Upper lobe of right lung (tissue), 1 donor: ENCODE measurements around the gene ITGAE. TPM values are rescaled to one million over a fixed set of nuclear protein-coding genes. Genes with fewer than 3 reads are reported as not detected.
A peak's percentile ranks its signal among the peaks of the same experiment; 100 is the strongest.
"Not testable (repeated sequence)": the region's sequence is repeated elsewhere in the genome, so short reads cannot be mapped to it uniquely, and the experiment has no call there.

Source experiments
- ATAC-seq: fragments of 200-7000 bp; cut with Tn5 transposase; one replicate; pipeline ENCODE4 v1.9.1; 2020; ENCODE audit warnings: mild to moderate bottlenecking, moderate library complexity
- DNase-seq: peaks from one replicate; pipeline ENCODE4 v3.0.0-alpha.2; 2020
- H3K27ac ChIP-seq: fragments of 200-600 bp; one replicate; pipeline ENCODE4 v1.8.0; 2022
- H3K27me3 ChIP-seq: fragments of 200-600 bp; one replicate; pipeline ENCODE4 v1.8.0; 2022; ENCODE audit warnings: mild to moderate bottlenecking
- H3K36me3 ChIP-seq: fragments of 200-600 bp; one replicate; pipeline ENCODE4 v1.8.0; 2022
- H3K4me1 ChIP-seq: fragments of 200-600 bp; one replicate; pipeline ENCODE4 v1.8.0; 2022
- H3K4me3 ChIP-seq: fragments of 200-600 bp; one replicate; pipeline ENCODE4 v1.8.0; 2022; ENCODE audit warnings: mild to moderate bottlenecking
- H3K9me3 ChIP-seq: fragments of 200-600 bp; one replicate; pipeline ENCODE4 v1.8.0; 2022
- CTCF ChIP-seq: fragments of 200-600 bp; IDR thresholded peaks from one replicate; pipeline ENCODE4 v1.8.0; 2022; ENCODE audit warnings: antibody characterized with exemption
- intact Hi-C: fragments of 100-400 bp; cut with DNase I; formaldehyde crosslinking; loops from one replicate; pipeline ENCODE4 v1.11.0; 2022
- total RNA-seq: library from RNA; stranded (reverse); fragmentation: NEBNext Ultra II Directional; extraction: Animal tissue kit (Norgen Biotek cat#: 25700); gene quantifications from one replicate; pipeline ENCODE4 v1.2.1, GENCODE V29; 2021
- donor health status: DM: no; HTN: yes; CAD: no; lungs with severe emphysema.

Gene ITGAE
- total RNA-seq, 1 donor from 2014 or later, result 24.2 TPM

- Histone ChIP-seq H3K9me3 (no peaks in the 10 kb centered on the region), H3K27ac (peak overlapping the region; percentile 40), H3K36me3 (peaks cover 52% of the 10 kb centered on the region), H3K4me1 (peaks cover 34% of the 10 kb centered on the region), H3K27me3 (no peaks in the 10 kb centered on the region), H3K4me3 (no peak overlapping the region)
- ATAC-seq, result no peak
- DNase-seq, result no peak
- TF ChIP-seq CTCF, result no peak
- intact Hi-C loops, result no loop called here
Observed at GRCh38 chr17:3719265-3719664, 81.7 kb downstream of the ITGAE start.

GRCh38 chr17:3718201-3718600, 82.8 kb downstream of the ITGAE start:
- TF ChIP-seq CTCF, result no peak
- ATAC-seq (no peak), DNase-seq (no peak)
- H3K9me3 ChIP-seq, result no peaks in the 10 kb centered on the region
- peaks cover 31% of the 10 kb centered on the region for H3K4me1 ChIP-seq
- no peaks in the 10 kb centered on the region for H3K27me3 ChIP-seq
- H3K4me3 ChIP-seq, result no peak overlapping the region
- H3K36me3 ChIP-seq, result peaks cover 62% of the 10 kb centered on the region
- intact Hi-C loops, result no loop called here
- no peak overlapping the region for H3K27ac ChIP-seq

- no peak for DNase-seq
- Histone ChIP-seq H3K36me3 (peaks cover 67% of the 10 kb centered on the region), H3K27me3 (no peaks in the 10 kb centered on the region), H3K4me3 (no peak overlapping the region), H3K9me3 (no peaks in the 10 kb centered on the region), H3K4me1 (peaks cover 10% of the 10 kb centered on the region), H3K27ac (no peak overlapping the region)
- ATAC-seq, result no peak
- no peak for TF ChIP-seq CTCF
- intact Hi-C loops, result no loop called here
Observed at GRCh38 chr17:3715296-3715695, 85.7 kb downstream of the ITGAE start.

- H3K36me3 ChIP-seq, result peaks cover 51% of the 10 kb centered on the region
- intact Hi-C loops, result no loop called here
- DNase-seq, result no peak
- no peaks in the 10 kb centered on the region for H3K27me3 ChIP-seq
- H3K9me3 ChIP-seq, result no peaks in the 10 kb centered on the region
- ATAC-seq, result no peak
- TF ChIP-seq CTCF, result no peak
- no peak overlapping the region for H3K4me3 ChIP-seq
- H3K27ac ChIP-seq, result no peak overlapping the region
- peaks cover 3% of the 10 kb centered on the region for H3K4me1 ChIP-seq
Observed at GRCh38 chr17:3712811-3713463, 88.1 kb downstream of the ITGAE start.

GRCh38 chr17:3710951-3711383, 90.0 kb downstream of the ITGAE start:
- Histone ChIP-seq H3K4me3 (no peak overlapping the region), H3K27me3 (no peaks in the 10 kb centered on the region), H3K4me1 (peaks cover 3% of the 10 kb centered on the region), H3K27ac (no peak overlapping the region), H3K36me3 (peaks cover 32% of the 10 kb centered on the region), H3K9me3 (no peaks in the 10 kb centered on the region)
- TF ChIP-seq CTCF, result no peak
- DNase-seq (no peak), ATAC-seq (peak; percentile 84)
- intact Hi-C loops, result no loop called here

- DNase-seq (no peak), ATAC-seq (no peak)
- no peak overlapping the region for H3K4me3 ChIP-seq
- H3K9me3 ChIP-seq, result no peaks in the 10 kb centered on the region
- no peak overlapping the region for H3K27ac ChIP-seq
- intact Hi-C loops, result no loop called here
- H3K4me1 ChIP-seq, result peaks cover 3% of the 10 kb centered on the region
- H3K27me3 ChIP-seq, result no peaks in the 10 kb centered on the region
- no peak for TF ChIP-seq CTCF
- H3K36me3 ChIP-seq, result peaks cover 6% of the 10 kb centered on the region
Observed at GRCh38 chr17:3708366-3708765, 92.6 kb downstream of the ITGAE start.

- H3K4me3 ChIP-seq, intact Hi-C loops, H3K27ac ChIP-seq, H3K27me3 ChIP-seq, H3K36me3 ChIP-seq, ATAC-seq, H3K9me3 ChIP-seq, DNase-seq, H3K4me1 ChIP-seq: not testable (repeated sequence)
Observed at GRCh38 chr17:3705718-3705984, 95.3 kb downstream of the ITGAE start.
